Panc1 (cell line): ENCODE data around the gene ZNF189.

Experiments
- CTCF ChIP-seq: fragments of 450-650 bp; IDR thresholded peaks from 2 replicates; pipeline ENCODE4 v1.5.1; 2017; ENCODE audit warnings: mild to moderate bottlenecking
- SIN3A ChIP-seq: IDR thresholded peaks from 2 replicates; pipeline ENCODE4 v1.6.1; 2012; ENCODE audit warnings: low read depth, mild to moderate bottlenecking, low read length, moderate library complexity, borderline replicate concordance; ENCODE audit not compliant: insufficient read depth

GRCh38 chr9:101419863-101420262, 21.2 kb downstream of the ZNF189 start:
- TF ChIP-seq CTCF (no peak), SIN3A (no peak)
